Thoracic aorta (tissue), 2 donors: ENCODE measurements around the gene ST3GAL2. TPM values are rescaled to one million over a fixed set of nuclear protein-coding genes. Genes with fewer than 3 reads are reported as not detected.
"Not testable (repeated sequence)": the region's sequence is repeated elsewhere in the genome, so short reads cannot be mapped to it uniquely, and the experiment has no call there.

Experiments used
- ATAC-seq: fragments of 150-250 bp; one replicate; pipeline ENCODE4 v1.8.0; 2017; ENCODE audit warnings: low read depth; ENCODE audit not compliant: insufficient number of reproducible peaks, low FRiP score
- DNase-seq: peaks from one replicate; pipeline ENCODE4 v3.0.0-alpha.2; 2020; ENCODE audit warnings: low spot score
- H3K27ac ChIP-seq, 2 donors: fragments of 200-600 bp; sonication (generic); 1 replicate in 1 of 2; 2 replicates in 1 of 2; pipeline ENCODE4 v1.5.1; 2016; ENCODE audit warnings: mild to moderate bottlenecking in 2 of 2, moderate library complexity in 2 of 2
- H3K27me3 ChIP-seq: fragments of 200-600 bp; sonication (generic); replicated peaks from 2 replicates; pipeline ENCODE4 v1.6.0; 2016; ENCODE audit warnings: mild to moderate bottlenecking; ENCODE audit not compliant: insufficient read depth
- H3K36me3 ChIP-seq: fragments of 200-600 bp; sonication (generic); one replicate; pipeline ENCODE4 v1.5.1; 2016
- H3K4me1 ChIP-seq, 2 donors: fragments of 200-600 bp; sonication (generic); 1 replicate in 1 of 2; 2 replicates in 1 of 2; pipeline versions ENCODE4 v1.5.1 to v1.6.0; 2016; ENCODE audit warnings: low read depth in 2 of 2, mild to moderate bottlenecking in 1 of 2; ENCODE audit not compliant: control insufficient read depth in 1 of 2
- H3K4me3 ChIP-seq: fragments of 200-600 bp; sonication (generic); 2 replicates; pipeline ENCODE4 v1.5.1; 2016; ENCODE audit warnings: mild to moderate bottlenecking
- H3K9me3 ChIP-seq: fragments of 200-600 bp; sonication (generic); 2 replicates; pipeline ENCODE4 v1.5.1; 2016
- CTCF ChIP-seq: fragments of 200-600 bp; sonication (generic); IDR thresholded peaks from one replicate; pipeline ENCODE4 v1.5.1; 2019; ENCODE audit warnings: antibody characterized with exemption
- total RNA-seq, 2 donors: library from RNA; depleted of rRNA; stranded (reverse); fragments of >200 nt; gene quantifications; one replicate each; pipeline versions ENCODE4 v1.1.0 to v1.2.3, GENCODE V29; 2016

ST3GAL2 gene
- total RNA-seq, 2 donors from 2014 or later, result 21.0 to 28.4 TPM

DNA sequence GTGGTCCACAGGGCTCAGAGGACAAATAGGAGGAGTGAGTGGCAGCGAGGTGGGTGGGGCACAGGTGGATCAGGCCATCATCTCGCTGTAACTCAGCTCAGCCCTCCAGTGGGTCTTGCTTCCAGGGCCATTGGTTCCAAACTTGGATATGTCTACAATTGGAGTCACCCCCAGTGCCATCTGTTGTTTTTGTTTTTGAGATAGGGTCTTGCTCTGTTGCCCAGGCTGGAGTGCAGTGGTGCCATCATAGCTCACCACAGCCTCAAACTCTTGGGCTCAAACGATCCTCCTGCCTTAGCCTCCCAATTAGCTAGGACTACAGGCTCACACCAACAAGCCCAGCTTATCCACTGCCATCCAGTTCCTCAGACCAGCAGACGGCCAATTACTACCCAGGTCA is 46.3 kb downstream of the ST3GAL2 start:
- Histone ChIP-seq H3K4me1 (peaks cover 0 to 6% of the 10 kb centered on the region in 2 donors), H3K4me3 (no peak overlapping the region), H3K9me3 (no peaks in the 10 kb centered on the region), H3K27ac (no peak overlapping the region), H3K27me3 (no peaks in the 10 kb centered on the region), H3K36me3 (peaks cover 15% of the 10 kb centered on the region)
- no peak for DNase-seq
- ATAC-seq, result no peak
- TF ChIP-seq CTCF, result no peak

GRCh38 chr16:70391881-70392481 is 46.9 kb downstream of the ST3GAL2 start:
- no peak for DNase-seq
- no peak overlapping the region for H3K27ac ChIP-seq
- H3K9me3 ChIP-seq, result no peaks in the 10 kb centered on the region
- ATAC-seq, result no peak
- no peaks in the 10 kb centered on the region for H3K27me3 ChIP-seq
- peaks cover 0 to 6% of the 10 kb centered on the region in 2 donors for H3K4me1 ChIP-seq
- no peak overlapping the region for H3K4me3 ChIP-seq
- no peak for TF ChIP-seq CTCF
- H3K36me3 ChIP-seq, result peaks cover 17% of the 10 kb centered on the region

GRCh38 chr16:70391446-70391845 is 47.5 kb downstream of the ST3GAL2 start:
- no peaks in the 10 kb centered on the region for H3K27me3 ChIP-seq
- ATAC-seq (no peak), DNase-seq (no peak)
- no peaks in the 10 kb centered on the region for H3K9me3 ChIP-seq
- no peak for TF ChIP-seq CTCF
- H3K27ac ChIP-seq, result no peak overlapping the region
- peaks cover 0 to 6% of the 10 kb centered on the region in 2 donors for H3K4me1 ChIP-seq
- no peak overlapping the region for H3K4me3 ChIP-seq
- H3K36me3 ChIP-seq, result peaks cover 17% of the 10 kb centered on the region

DNA sequence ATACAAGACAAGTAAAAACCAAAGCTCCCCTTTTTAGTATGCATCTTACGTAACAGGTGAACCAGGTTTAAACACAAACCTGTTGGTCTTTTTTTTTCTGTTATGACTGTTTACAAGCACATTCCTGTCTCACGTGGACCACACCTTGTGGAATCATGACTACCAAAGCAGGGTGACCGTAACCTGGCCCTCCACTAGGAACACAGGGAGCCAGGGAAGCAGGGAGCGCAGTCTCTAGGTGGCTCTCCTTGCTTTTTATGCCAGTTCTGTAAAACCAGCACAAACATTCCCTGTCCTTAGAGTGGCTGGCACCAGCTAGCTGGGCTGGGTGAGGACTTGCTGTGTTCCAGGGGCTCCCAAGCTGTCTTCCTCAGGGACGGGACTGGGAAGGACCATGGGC is 48.1 kb downstream of the ST3GAL2 start:
- Histone ChIP-seq H3K9me3 (no peaks in the 10 kb centered on the region), H3K36me3 (peaks cover 17% of the 10 kb centered on the region), H3K4me1 (peaks cover 0 to 6% of the 10 kb centered on the region in 2 donors), H3K27ac (no peak overlapping the region), H3K27me3 (no peaks in the 10 kb centered on the region), H3K4me3 (no peak overlapping the region)
- no peak for DNase-seq
- no peak for TF ChIP-seq CTCF
- no peak for ATAC-seq

DNA sequence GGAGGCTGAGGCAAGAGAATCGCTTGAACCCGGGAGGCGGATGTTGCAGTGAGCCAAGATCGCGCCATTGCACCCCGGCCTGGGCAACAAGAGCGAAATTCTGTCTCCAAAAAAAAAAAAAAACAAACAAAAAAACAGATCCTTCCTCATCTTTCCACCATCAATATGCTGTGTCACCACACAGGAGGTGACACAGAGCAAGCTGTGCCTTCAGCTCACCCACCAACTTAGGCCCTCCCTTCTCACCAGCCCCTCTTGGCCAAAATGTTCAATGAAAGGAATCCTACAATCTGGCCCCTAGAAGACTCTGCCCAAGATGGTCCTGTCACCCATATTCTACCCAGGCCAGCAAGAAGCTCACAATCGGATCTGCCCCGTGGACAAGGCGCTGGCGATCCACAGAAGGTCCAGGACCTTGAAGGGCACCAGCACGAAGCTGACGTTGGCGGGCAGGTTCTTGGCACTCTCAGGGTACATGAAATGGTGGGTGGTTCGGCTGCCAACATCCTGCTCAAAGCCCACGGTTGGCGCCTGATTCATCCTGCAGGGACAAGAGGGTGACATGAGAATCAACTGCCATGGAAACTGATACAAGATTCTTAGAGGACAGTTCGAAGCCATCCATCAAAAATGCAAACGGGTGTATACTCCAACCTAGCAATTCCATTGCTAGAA is 50.8 kb downstream of the ST3GAL2 start:
- ATAC-seq (no peak), DNase-seq (no peak)
- Histone ChIP-seq H3K27me3 (no peaks in the 10 kb centered on the region), H3K36me3 (peaks cover 13% of the 10 kb centered on the region), H3K27ac (no peak overlapping the region), H3K4me1 (peaks cover 0 to 6% of the 10 kb centered on the region in 2 donors), H3K9me3 (no peaks in the 10 kb centered on the region), H3K4me3 (no peak overlapping the region)
- TF ChIP-seq CTCF, result no peak

DNA sequence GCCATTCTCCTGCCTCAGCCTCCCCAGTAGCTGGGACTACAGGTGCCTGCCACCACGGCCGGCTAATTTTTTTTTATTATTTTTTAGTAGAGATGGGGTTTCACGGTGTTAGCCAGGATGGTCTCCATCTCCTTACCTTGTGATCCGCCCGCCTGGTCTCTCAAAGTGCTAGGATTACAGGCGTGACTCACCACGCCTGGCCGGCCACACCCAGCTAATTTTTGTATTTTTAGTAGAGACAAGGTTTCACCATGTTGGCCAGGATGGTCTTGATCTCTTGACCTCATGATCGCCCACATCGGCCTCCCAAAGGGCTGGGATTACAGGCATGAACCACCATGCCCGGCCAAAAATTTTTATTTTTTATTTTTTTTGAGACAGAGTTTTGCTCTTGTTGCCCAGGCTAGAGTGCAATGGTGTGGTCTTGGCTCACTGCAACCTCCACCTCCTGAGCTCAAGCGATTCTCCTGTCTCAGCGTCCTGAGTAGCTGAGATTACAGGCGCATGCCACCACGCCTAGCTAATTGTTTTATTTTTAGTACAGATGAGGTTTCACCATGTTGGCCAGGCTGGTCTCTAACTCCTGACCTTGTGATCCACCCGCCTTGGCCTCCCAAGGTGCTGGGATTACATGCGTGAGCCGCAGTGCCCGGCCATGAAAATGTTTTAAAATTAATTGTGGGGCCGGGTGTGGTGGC is 52.5 kb downstream of the ST3GAL2 start:
- not testable (repeated sequence) for H3K9me3 ChIP-seq, H3K27me3 ChIP-seq, DNase-seq

More for the DNA sequence above, 52.5 kb downstream of the ST3GAL2 start:
- H3K4me1 ChIP-seq, ATAC-seq, H3K27ac ChIP-seq, H3K4me3 ChIP-seq: not testable (repeated sequence)
- H3K36me3 ChIP-seq, result peaks cover 13% of the 10 kb centered on the region
